Measurements from ENCODE around the gene STAT3. TPM values are rescaled to one million over a fixed set of nuclear protein-coding genes. Genes with fewer than 3 reads are reported as not detected.

STAT3 gene
- total and polyA plus RNA-seq, 2 of the 13 experiments (the other 11 are each of a cell fraction or from before 2014, with no cell fraction given): 61.8 to 62.4 TPM

GRCh38 chr17:42388381-42389134 is at the start of gene STAT3 (continued):
- TF ChIP-seq, protein P1, sequence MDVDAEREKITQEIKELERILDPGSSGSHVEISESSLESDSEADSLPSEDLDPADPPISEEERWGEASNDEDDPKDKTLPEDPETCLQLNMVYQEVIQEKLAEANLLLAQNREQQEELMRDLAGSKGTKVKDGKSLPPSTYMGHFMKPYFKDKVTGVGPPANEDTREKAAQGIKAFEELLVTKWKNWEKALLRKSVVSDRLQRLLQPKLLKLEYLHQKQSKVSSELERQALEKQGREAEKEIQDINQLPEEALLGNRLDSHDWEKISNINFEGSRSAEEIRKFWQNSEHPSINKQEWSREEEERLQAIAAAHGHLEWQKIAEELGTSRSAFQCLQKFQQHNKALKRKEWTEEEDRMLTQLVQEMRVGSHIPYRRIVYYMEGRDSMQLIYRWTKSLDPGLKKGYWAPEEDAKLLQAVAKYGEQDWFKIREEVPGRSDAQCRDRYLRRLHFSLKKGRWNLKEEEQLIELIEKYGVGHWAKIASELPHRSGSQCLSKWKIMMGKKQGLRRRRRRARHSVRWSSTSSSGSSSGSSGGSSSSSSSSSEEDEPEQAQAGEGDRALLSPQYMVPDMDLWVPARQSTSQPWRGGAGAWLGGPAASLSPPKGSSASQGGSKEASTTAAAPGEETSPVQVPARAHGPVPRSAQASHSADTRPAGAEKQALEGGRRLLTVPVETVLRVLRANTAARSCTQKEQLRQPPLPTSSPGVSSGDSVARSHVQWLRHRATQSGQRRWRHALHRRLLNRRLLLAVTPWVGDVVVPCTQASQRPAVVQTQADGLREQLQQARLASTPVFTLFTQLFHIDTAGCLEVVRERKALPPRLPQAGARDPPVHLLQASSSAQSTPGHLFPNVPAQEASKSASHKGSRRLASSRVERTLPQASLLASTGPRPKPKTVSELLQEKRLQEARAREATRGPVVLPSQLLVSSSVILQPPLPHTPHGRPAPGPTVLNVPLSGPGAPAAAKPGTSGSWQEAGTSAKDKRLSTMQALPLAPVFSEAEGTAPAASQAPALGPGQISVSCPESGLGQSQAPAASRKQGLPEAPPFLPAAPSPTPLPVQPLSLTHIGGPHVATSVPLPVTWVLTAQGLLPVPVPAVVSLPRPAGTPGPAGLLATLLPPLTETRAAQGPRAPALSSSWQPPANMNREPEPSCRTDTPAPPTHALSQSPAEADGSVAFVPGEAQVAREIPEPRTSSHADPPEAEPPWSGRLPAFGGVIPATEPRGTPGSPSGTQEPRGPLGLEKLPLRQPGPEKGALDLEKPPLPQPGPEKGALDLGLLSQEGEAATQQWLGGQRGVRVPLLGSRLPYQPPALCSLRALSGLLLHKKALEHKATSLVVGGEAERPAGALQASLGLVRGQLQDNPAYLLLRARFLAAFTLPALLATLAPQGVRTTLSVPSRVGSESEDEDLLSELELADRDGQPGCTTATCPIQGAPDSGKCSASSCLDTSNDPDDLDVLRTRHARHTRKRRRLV (CRISPR knock-in tag; IDR thresholded peaks at IDR 0.05): peak; percentile 98
- TF ChIP-seq RFX1 (IDR thresholded peaks at IDR 0.05) (no peak; the same call in 1 of the 2 replicates), ZNF501 (CRISPR knock-in tag; IDR thresholded peaks at IDR 0.05) (peak; percentile 98), ZNF746 (CRISPR knock-in tag; IDR thresholded peaks at IDR 0.05) (peak; percentile 97), CENPX (CRISPR knock-in tag; IDR thresholded peaks at IDR 0.05) (no peak), ISX (CRISPR knock-in tag; conservative IDR thresholded peaks at IDR 0.05) (0 out of 2 replicates have a peak, but pooled peaks have one; percentile 73), TBP (CRISPR knock-in tag; IDR thresholded peaks at IDR 0.05) (peak; percentile 93), ZFP62 (CRISPR knock-in tag; IDR thresholded peaks at IDR 0.05) (no peak), ZFP41 (CRISPR knock-in tag; IDR thresholded peaks at IDR 0.05; ENCODE audit: borderline replicate concordance) (peak; percentile 95; the same call in 1 of the 2 replicates), BORCS8-MEF2B (CRISPR knock-in tag; IDR thresholded peaks at IDR 0.05) (peak; percentile 99), FOXC1 (CRISPR knock-in tag; IDR thresholded peaks at IDR 0.05; ENCODE audit: borderline replicate concordance) (peak; percentile 99), HDAC2 (CRISPR knock-in tag; IDR thresholded peaks at IDR 0.05) (peak; percentile 98), ZNF367 (CRISPR knock-in tag; IDR thresholded peaks at IDR 0.05; ENCODE audit: borderline replicate concordance) (peak; percentile 100), MBD4 (IDR thresholded peaks at IDR 0.05; ENCODE audit: borderline replicate concordance, low read length) (no peak; the same call in 1 of the 2 replicates)
- TF ChIP-seq, protein P2, sequence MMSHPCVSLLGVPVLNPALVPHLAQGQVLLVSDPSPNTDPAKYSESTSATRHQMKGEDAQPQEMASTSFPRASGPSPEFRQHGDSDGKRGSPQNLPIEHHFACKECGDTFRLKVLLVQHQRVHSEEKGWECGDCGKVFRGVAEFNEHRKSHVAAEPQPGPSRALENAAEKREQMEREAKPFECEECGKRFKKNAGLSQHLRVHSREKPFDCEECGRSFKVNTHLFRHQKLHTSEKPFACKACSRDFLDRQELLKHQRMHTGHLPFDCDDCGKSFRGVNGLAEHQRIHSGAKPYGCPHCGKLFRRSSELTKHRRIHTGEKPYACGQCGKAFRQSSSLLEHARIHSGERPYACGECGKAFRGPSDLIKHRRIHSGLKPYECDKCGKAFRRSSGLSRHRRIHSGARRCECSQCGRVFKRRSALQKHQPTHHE (CRISPR knock-in tag; IDR thresholded peaks at IDR 0.05; ENCODE audit: borderline replicate concordance): peak; percentile 99; the same call in 1 of the 2 replicates
- TF ChIP-seq, protein P3, sequence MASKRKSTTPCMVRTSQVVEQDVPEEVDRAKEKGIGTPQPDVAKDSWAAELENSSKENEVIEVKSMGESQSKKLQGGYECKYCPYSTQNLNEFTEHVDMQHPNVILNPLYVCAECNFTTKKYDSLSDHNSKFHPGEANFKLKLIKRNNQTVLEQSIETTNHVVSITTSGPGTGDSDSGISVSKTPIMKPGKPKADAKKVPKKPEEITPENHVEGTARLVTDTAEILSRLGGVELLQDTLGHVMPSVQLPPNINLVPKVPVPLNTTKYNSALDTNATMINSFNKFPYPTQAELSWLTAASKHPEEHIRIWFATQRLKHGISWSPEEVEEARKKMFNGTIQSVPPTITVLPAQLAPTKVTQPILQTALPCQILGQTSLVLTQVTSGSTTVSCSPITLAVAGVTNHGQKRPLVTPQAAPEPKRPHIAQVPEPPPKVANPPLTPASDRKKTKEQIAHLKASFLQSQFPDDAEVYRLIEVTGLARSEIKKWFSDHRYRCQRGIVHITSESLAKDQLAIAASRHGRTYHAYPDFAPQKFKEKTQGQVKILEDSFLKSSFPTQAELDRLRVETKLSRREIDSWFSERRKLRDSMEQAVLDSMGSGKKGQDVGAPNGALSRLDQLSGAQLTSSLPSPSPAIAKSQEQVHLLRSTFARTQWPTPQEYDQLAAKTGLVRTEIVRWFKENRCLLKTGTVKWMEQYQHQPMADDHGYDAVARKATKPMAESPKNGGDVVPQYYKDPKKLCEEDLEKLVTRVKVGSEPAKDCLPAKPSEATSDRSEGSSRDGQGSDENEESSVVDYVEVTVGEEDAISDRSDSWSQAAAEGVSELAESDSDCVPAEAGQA (IDR thresholded peaks at IDR 0.05; ENCODE audit: low read depth): peak; percentile 90
- TF ChIP-seq, protein P3 (CRISPR knock-in tag; IDR thresholded peaks at IDR 0.05; ENCODE audit: borderline replicate concordance): no peak
